ENCODE data around the gene HAO1. TPM values are rescaled to one million over a fixed set of nuclear protein-coding genes. Genes with fewer than 3 reads are reported as not detected.

Gene HAO1
- total RNA-seq, 2 donors from 2014 or later, result not detected

DNA sequence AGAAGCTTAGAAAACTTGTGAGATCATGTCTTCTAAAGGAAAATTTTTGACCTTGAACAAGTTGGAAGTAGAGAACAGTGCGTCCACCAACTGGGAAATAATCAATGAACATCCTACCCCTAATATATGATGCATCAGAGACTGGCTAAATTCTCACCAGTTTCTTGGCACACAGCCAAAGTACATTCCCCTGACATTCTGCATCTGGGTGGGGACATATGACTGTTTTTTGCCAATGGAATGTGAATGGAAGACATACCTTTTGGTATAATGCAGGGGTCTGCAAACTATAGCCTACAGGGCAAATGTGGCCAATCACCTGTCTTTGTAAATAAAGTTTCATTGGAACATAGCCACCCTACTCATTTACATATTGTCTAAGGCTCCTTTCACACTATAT is 84.7 kb downstream of the HAO1 start:
- Histone ChIP-seq H3K9me3 (no peaks in the 10 kb centered on the region), H3K27ac (no peak overlapping the region), H3K4me3 (no peak overlapping the region), H3K36me3 (no peaks in the 10 kb centered on the region), H3K27me3 (replicated peaks; ENCODE audit: insufficient read depth) (no peaks in the 10 kb centered on the region), H3K4me1 (replicated peaks) (no peaks in the 10 kb centered on the region)
- intact Hi-C loops (cut with DNase I), result loop anchor here (10.0 kb wide), 1 partner anchor 1091 kb away; the partner anchor contains the start of gene BMP2
- TF ChIP-seq CTCF (IDR thresholded peaks at IDR 0.05), result no peak
- no peak for TF ChIP-seq POLR2A (IDR thresholded peaks at IDR 0.05)
- no peak for TF ChIP-seq POLR2AphosphoS5 (IDR thresholded peaks at IDR 0.05)
- WGBS, result 93% methylated on average over 1 of the region's 1 CpG
- DNase-seq (ENCODE audit: low spot score), result no peak

- no peaks in the 10 kb centered on the region for H3K27me3 ChIP-seq (replicated peaks; ENCODE audit: insufficient read depth)
- no peaks in the 10 kb centered on the region for H3K9me3 ChIP-seq
- H3K4me3 ChIP-seq, result no peak overlapping the region
- no peaks in the 10 kb centered on the region for H3K4me1 ChIP-seq (replicated peaks)
- no peak overlapping the region for H3K27ac ChIP-seq
- no peaks in the 10 kb centered on the region for H3K36me3 ChIP-seq
- intact Hi-C loops (cut with DNase I), result loop anchor here (10.0 kb wide), 1 partner anchor 1089 kb away; the partner anchor contains the start of gene BMP2
- TF ChIP-seq POLR2A (IDR thresholded peaks at IDR 0.05) (no peak), POLR2AphosphoS5 (IDR thresholded peaks at IDR 0.05) (no peak), CTCF (IDR thresholded peaks at IDR 0.05) (no peak)
- DNase-seq (ENCODE audit: low spot score), result no peak
These were observed 86.8 kb downstream of the HAO1 start for GRCh38 chr20:7853493-7853892.

GRCh38 chr20:7850775-7851490 is 89.3 kb downstream of the HAO1 start:
- H3K27me3 ChIP-seq (replicated peaks; ENCODE audit: insufficient read depth), result no peaks in the 10 kb centered on the region
- no peaks in the 10 kb centered on the region for H3K36me3 ChIP-seq
- no peak for DNase-seq (ENCODE audit: low spot score)
- no peaks in the 10 kb centered on the region for H3K9me3 ChIP-seq
- 79% methylated on average over 7 of the region's 7 CpGs for WGBS
- TF ChIP-seq CTCF (IDR thresholded peaks at IDR 0.05) (no peak), POLR2AphosphoS5 (IDR thresholded peaks at IDR 0.05) (no peak), POLR2A (IDR thresholded peaks at IDR 0.05) (no peak)
- intact Hi-C loops (cut with DNase I), result loop anchor here (10.0 kb wide), 1 partner anchor 1086 kb away; the partner anchor contains the start of gene BMP2
- H3K27ac ChIP-seq, result no peak overlapping the region
- no peaks in the 10 kb centered on the region for H3K4me1 ChIP-seq (replicated peaks)
- H3K4me3 ChIP-seq, result no peak overlapping the region

DNA sequence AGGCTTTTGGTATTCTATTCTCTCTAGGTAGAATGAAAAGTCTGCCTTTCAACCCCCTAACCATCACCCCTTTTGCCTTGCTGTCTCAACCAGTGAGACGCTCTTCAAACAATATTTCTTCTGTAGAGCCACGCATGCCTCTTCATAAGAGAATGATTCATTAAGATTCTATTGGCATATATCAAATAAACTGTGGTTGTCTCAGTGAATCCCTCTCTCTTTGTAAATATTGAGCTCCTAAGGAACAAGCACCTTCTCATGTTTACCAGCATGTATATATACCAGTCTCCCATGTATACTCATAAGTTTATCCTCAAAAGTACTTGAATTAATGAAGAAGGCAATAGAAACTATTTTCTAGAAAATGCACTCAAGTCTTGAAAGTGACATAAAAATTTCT is 90.6 kb downstream of the HAO1 start:
- intact Hi-C loops (cut with DNase I), result loop anchor here (10.0 kb wide), 1 partner anchor 1085 kb away; the partner anchor contains the start of gene BMP2
- TF ChIP-seq POLR2AphosphoS5 (IDR thresholded peaks at IDR 0.05) (no peak), CTCF (IDR thresholded peaks at IDR 0.05) (no peak), POLR2A (IDR thresholded peaks at IDR 0.05) (no peak)

GRCh38 chr20:7848351-7848750 is 91.9 kb downstream of the HAO1 start:
- no peak for DNase-seq (ENCODE audit: low spot score)
- WGBS, result 77% methylated on average over 2 of the region's 2 CpGs

More for the DNA sequence above, 90.6 kb downstream of the HAO1 start:
- H3K27ac ChIP-seq, result no peak overlapping the region
- no peaks in the 10 kb centered on the region for H3K4me1 ChIP-seq (replicated peaks)
- no peaks in the 10 kb centered on the region for H3K27me3 ChIP-seq (replicated peaks; ENCODE audit: insufficient read depth)
- no peak overlapping the region for H3K4me3 ChIP-seq
- no peak for DNase-seq (ENCODE audit: low spot score)
- no peaks in the 10 kb centered on the region for H3K36me3 ChIP-seq
- WGBS, result 99% methylated on average over 2 of the region's 2 CpGs
- no peaks in the 10 kb centered on the region for H3K9me3 ChIP-seq

More at GRCh38 chr20:7848351-7848750, 91.9 kb downstream of the HAO1 start:
- Histone ChIP-seq H3K4me1 (replicated peaks) (no peaks in the 10 kb centered on the region), H3K9me3 (no peaks in the 10 kb centered on the region), H3K27ac (no peak overlapping the region), H3K36me3 (no peaks in the 10 kb centered on the region), H3K27me3 (replicated peaks; ENCODE audit: insufficient read depth) (no peaks in the 10 kb centered on the region), H3K4me3 (no peak overlapping the region)
- intact Hi-C loops (cut with DNase I), result no loop called here
- TF ChIP-seq POLR2A (IDR thresholded peaks at IDR 0.05) (no peak), POLR2AphosphoS5 (IDR thresholded peaks at IDR 0.05) (no peak), CTCF (IDR thresholded peaks at IDR 0.05) (no peak)
